NCI-H2196 (cell line): Measurements from ENCODE around the gene POU2F1.
"Not testable (repeated sequence)": the region's sequence is repeated elsewhere in the genome, so short reads cannot be mapped to it uniquely, and the experiment has no call there.

Source experiments
- DNase-seq: peaks from one replicate; lab custom pipeline; 2025; ENCODE audit not compliant: unreplicated experiment; lab: John Stamatoyannopoulos, UW

The POU2F1 gene

GRCh38 chr1:167202049-167202448, 18.6 kb upstream of the POU2F1 start:
- DNase-seq: no peak

- DNase-seq: not testable (repeated sequence)
These were observed 15.2 kb upstream of the POU2F1 start for GRCh38 chr1:167205306-167206050.

GRCh38 chr1:167206166-167206835, 14.4 kb upstream of the POU2F1 start:
- no peak for DNase-seq

- no peak for DNase-seq
These were observed 12.6 kb upstream of the POU2F1 start for GRCh38 chr1:167207940-167208623.

- no peak for DNase-seq
These were observed 12.1 kb upstream of the POU2F1 start for GRCh38 chr1:167208624-167208976.

- no peak for DNase-seq
These were observed 11.6 kb upstream of the POU2F1 start for GRCh38 chr1:167209044-167209443.

- DNase-seq: no peak
These were observed 9.6 kb upstream of the POU2F1 start for GRCh38 chr1:167210966-167211674.

GRCh38 chr1:167212025-167212424, 8.7 kb upstream of the POU2F1 start:
- DNase-seq: no peak

- no peak for DNase-seq
These were observed 3.9 kb upstream of the POU2F1 start for GRCh38 chr1:167216809-167217208.

GRCh38 chr1:167219194-167219593, 1.5 kb upstream of the POU2F1 start:
- no peak for DNase-seq

- peak; percentile 93 for DNase-seq
These were observed 795 bp upstream of the POU2F1 start for GRCh38 chr1:167219646-167220536.

GRCh38 chr1:167221126-167221737, 546 bp downstream of the POU2F1 start:
- DNase-seq: no peak

GRCh38 chr1:167221738-167222610, 1.3 kb downstream of the POU2F1 start:
- peak; percentile 67 for DNase-seq

- DNase-seq: peak; percentile 33
These were observed 2.7 kb downstream of the POU2F1 start for GRCh38 chr1:167223144-167224103.

GRCh38 chr1:167224734-167225235, 4.1 kb downstream of the POU2F1 start:
- not testable (repeated sequence) for DNase-seq

- no peak for DNase-seq
These were observed 5.2 kb downstream of the POU2F1 start for GRCh38 chr1:167225920-167226319.

GRCh38 chr1:167227934-167228378, 7.3 kb downstream of the POU2F1 start:
- no peak for DNase-seq
